A549 treated with GW870086 at 1 μM for 4 hours (cell line): ENCODE measurements around the gene CDX2. TPM values are rescaled to one million over a fixed set of nuclear protein-coding genes. Genes with fewer than 3 reads are reported as not detected.

Source experiments
- total RNA-seq: library from RNA; stranded (reverse); fragments of 200-300 nt; extraction: Qiagen RNA extraction; gene quantifications from 5 replicates; pipeline ENCODE4 v1.2.3, GENCODE V29; 2022; ENCODE audit warnings: low read depth

The CDX2 gene, protein sequence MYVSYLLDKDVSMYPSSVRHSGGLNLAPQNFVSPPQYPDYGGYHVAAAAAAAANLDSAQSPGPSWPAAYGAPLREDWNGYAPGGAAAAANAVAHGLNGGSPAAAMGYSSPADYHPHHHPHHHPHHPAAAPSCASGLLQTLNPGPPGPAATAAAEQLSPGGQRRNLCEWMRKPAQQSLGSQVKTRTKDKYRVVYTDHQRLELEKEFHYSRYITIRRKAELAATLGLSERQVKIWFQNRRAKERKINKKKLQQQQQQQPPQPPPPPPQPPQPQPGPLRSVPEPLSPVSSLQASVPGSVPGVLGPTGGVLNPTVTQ
- 0.53 to 1.2 TPM (median 0.96 TPM) in 5 replicates for total RNA-seq

DNA sequence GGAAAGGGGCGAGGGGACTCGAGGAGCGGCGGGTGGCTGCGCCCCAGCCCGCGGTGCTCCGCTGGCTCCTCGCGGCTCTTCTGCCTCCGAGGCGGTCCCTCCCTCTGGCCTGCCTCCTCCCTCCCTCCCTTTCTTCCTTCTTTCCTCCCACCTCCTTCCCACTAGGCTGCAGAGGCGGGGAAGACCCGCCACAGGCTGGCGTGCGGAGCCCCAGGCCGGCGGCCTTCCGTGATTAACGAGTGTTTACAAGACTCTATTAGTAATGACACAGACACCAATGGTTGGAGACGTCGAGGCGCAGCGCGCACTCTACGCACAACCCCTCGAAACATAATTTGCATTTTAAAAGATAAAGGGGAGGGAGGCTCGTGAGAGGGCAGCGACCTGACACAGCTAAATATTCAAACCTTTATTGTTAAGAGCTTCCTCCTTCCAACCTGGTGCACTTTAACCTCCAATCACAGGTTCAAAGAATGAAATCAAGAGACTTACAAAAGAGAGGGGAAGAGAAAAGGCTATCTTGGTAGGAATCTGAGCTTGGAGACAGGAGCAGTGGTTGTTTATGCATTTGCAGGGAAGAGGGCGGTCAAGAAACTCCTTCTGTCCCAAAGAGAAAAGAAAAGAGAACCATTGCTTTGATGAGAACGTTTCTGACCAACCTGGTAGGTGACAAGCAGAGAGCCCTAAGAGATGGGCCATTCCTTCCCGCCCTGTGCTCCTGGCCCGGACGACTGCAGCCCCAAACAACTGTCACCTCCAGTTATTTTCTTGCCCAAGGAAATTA, at the start of gene CDX2:
CDX2 (minus strand) TSS at position 234 of the 784 bp plus-strand sequence. CDS start 309 bp downstream, outside the sequence.

DNA sequence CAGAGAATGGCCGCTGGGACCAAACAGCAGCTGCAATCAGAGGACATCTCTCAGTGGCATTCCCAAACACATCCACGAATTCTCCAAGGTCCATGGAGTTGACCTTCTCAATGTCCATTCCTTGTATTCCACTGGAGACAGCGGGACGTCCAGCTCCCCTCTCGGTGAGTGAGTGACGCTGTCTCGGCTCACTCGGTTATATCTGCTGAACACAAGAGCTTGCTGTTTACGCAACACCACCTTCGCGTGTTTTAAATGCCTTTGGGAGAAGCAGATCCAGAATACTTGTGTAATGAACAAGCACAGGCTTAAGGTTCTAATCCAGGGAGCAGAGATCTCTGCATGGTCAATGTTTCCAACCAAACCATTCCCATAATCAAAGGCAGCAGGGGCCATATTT, 19.4 kb upstream of the CDX2 start, which contains the start of gene URAD:
URAD (minus strand) TSS at position 174 of the 400 bp plus-strand sequence; CDS start at position 118, 56 bp downstream.

DNA sequence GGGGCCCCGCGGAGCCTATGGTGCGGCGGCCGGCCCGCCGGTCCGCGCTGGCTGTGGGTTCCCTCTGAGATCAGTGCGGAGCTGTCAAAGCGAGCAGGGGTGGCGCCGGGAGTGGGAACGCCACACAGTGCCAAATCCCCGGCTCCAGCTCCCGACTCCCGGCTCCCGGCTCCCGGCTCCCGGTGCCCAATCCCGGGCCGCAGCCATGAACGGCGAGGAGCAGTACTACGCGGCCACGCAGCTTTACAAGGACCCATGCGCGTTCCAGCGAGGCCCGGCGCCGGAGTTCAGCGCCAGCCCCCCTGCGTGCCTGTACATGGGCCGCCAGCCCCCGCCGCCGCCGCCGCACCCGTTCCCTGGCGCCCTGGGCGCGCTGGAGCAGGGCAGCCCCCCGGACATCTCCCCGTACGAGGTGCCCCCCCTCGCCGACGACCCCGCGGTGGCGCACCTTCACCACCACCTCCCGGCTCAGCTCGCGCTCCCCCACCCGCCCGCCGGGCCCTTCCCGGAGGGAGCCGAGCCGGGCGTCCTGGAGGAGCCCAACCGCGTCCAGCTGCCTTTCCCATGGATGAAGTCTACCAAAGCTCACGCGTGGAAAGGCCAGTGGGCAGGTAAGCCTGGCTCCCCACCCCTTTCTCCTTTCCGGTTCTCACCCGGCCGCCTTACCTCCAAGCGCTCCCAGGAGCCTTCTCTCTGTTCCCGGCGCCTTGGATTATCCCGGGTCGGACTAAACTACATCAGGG, 49.0 kb downstream of the CDX2 start, which contains the start of gene PDX1:
PDX1 (plus strand) TSS at position 67 of the 743 bp plus-strand sequence; CDS start at position 206, 139 bp downstream.

Other genes with a start within 250 kb of the CDX2 start
- not detected in 5 replicates for gene GSX1, start 176.8 kb downstream of the CDX2 start, total RNA-seq
- 0.05 to 0.22 TPM (median 0.07 TPM) in 4 of 5 replicates, not detected in the other for gene PDX1, start 49.3 kb downstream of the CDX2 start, total RNA-seq
- not detected in 5 replicates for gene URAD, start 19.4 kb upstream of the CDX2 start, total RNA-seq
- gene FLT3, start 131.3 kb upstream of the CDX2 start, total RNA-seq: not detected in 5 replicates
- gene PAN3, start 169.2 kb upstream of the CDX2 start, total RNA-seq: 5.2 to 8.7 TPM (median 8.4 TPM) in 5 replicates